Measurements from ENCODE around the gene ZNF30.

Gene ZNF30

GRCh38 chr19:34932494-34932893, 5.8 kb downstream of the ZNF30 start:
- DNase-seq (ENCODE audit: low spot score): no peak
- TF ChIP-seq, protein P1, sequence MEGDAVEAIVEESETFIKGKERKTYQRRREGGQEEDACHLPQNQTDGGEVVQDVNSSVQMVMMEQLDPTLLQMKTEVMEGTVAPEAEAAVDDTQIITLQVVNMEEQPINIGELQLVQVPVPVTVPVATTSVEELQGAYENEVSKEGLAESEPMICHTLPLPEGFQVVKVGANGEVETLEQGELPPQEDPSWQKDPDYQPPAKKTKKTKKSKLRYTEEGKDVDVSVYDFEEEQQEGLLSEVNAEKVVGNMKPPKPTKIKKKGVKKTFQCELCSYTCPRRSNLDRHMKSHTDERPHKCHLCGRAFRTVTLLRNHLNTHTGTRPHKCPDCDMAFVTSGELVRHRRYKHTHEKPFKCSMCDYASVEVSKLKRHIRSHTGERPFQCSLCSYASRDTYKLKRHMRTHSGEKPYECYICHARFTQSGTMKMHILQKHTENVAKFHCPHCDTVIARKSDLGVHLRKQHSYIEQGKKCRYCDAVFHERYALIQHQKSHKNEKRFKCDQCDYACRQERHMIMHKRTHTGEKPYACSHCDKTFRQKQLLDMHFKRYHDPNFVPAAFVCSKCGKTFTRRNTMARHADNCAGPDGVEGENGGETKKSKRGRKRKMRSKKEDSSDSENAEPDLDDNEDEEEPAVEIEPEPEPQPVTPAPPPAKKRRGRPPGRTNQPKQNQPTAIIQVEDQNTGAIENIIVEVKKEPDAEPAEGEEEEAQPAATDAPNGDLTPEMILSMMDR (IDR thresholded peaks at IDR 0.05; ENCODE audit: borderline replicate concordance, control extremely low read depth, extremely low read depth, insufficient read depth, missing control alignments): no peak
- in situ Hi-C loops (cut with MboI; ENCODE audit: low sequenced_read_pairs, unreplicated experiment): no loop called here

DNA sequence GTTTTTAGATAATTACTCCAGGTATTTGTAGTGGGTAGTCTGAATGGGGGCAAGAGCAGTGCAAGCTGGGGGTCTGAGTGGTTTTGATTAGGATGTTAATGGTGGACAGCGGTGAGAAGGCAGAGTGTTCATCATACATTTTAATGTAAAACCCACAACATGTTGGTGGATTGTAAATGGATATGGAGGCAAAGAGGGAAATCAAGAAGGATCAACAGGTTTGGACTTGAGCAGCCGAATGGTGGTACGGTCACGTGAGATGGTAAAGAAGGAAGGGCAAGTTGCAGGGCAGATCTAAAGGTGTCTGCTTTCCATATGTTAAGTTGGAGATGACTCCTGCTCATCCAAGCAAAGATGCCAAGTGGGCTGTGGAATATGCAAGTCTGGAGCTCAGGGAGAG, 9.5 kb downstream of the ZNF30 start:
- TF ChIP-seq, protein P1 (IDR thresholded peaks at IDR 0.05; ENCODE audit: borderline replicate concordance, control extremely low read depth, extremely low read depth, insufficient read depth, missing control alignments): no peak
- DNase-seq (ENCODE audit: low spot score): no peak
- in situ Hi-C loops (cut with MboI; ENCODE audit: low sequenced_read_pairs, unreplicated experiment): no loop called here

- DNase-seq (ENCODE audit: low spot score): no peak
- TF ChIP-seq, protein P1 (IDR thresholded peaks at IDR 0.05; ENCODE audit: borderline replicate concordance, control extremely low read depth, extremely low read depth, insufficient read depth, missing control alignments): no peak
- in situ Hi-C loops (cut with MboI; ENCODE audit: low sequenced_read_pairs, unreplicated experiment): no loop called here
These were observed 12.2 kb downstream of the ZNF30 start for GRCh38 chr19:34938886-34939285.

DNA sequence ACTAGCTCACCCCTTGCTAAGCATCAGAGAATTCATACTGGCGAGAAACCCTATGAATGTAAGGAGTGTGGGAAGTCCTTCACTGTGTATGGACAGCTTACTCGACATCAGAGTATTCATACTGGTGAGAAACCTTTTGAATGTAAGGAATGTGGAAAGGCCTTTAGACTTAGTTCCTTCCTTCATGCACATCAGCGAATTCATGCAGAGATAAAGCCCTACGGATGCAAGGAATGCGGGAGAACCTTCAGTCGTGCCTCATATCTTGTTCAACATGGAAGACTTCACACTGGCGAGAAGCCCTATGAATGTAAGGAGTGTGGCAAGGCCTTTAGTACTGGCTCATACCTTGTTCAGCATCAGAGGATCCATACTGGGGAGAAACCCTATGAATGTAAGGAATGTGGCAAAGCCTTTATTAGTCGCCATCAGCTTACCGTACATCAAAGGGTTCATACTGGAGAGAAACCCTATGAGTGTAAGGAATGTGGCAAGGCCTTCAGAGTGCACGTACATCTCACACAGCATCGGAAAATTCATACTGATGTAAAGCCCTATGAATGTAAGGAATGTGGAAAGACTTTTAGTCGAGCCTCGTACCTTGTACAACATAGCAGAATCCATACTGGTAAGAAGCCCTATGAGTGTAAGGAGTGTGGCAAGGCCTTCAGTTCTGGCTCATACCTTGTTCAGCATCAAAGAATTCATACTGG, 17.3 kb downstream of the ZNF30 start:
- no peak for DNase-seq (ENCODE audit: low spot score)
- TF ChIP-seq, protein P1 (IDR thresholded peaks at IDR 0.05; ENCODE audit: borderline replicate concordance, control extremely low read depth, extremely low read depth, insufficient read depth, missing control alignments): no peak
- in situ Hi-C loops (cut with MboI; ENCODE audit: low sequenced_read_pairs, unreplicated experiment): no loop called here

DNA sequence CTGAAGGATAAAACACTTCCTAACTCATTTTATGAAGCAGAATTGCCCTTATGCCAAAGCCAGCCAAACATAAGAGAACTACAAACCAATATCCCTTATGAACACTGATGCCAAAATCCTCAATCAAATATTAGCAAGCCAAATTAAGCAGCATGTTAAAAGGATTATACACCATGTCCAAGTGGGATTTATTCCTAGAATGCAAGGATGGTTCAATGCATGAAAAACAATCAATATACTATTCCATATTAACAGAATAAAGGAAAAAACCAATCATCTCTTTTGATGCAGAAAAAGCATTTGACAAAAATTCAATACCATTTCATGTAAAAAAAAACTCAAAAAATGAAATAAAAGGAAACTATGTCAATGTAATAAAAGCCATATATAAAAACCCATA, 26.4 kb downstream of the ZNF30 start:
- DNase-seq (ENCODE audit: low spot score): no peak
- in situ Hi-C loops (cut with MboI; ENCODE audit: low sequenced_read_pairs, unreplicated experiment): no loop called here
- TF ChIP-seq, protein P1 (IDR thresholded peaks at IDR 0.05; ENCODE audit: borderline replicate concordance, control extremely low read depth, extremely low read depth, insufficient read depth, missing control alignments): no peak

- TF ChIP-seq, protein P1 (IDR thresholded peaks at IDR 0.05; ENCODE audit: borderline replicate concordance, control extremely low read depth, extremely low read depth, insufficient read depth, missing control alignments): no peak
- in situ Hi-C loops (cut with MboI; ENCODE audit: low sequenced_read_pairs, unreplicated experiment): no loop called here
- no peak for DNase-seq (ENCODE audit: low spot score)
These were observed 31.4 kb downstream of the ZNF30 start for GRCh38 chr19:34957830-34958751.

All from GM13976 (cell line).